IMR-90 (cell line): ENCODE data around the gene EML6. TPM values are rescaled to one million over a fixed set of nuclear protein-coding genes. Genes with fewer than 3 reads are reported as not detected.
A peak's percentile ranks its signal among the peaks of the same experiment; 100 is the strongest.

Source experiments
- ATAC-seq: fragments of 200-7000 bp; cut with Tn5 transposase; 2 replicates; pipeline ENCODE4 v1.9.1; 2020; ENCODE audit warnings: low read depth, mild to moderate bottlenecking, moderate library complexity
- BruUV-seq: library from RNA; stranded (reverse); fragments of 400-500 nt; replicated peaks from 2 replicates; lab custom pipeline; 2021; lab: Mats Ljungman, UMichigan
- CTCF ChIA-PET: fragments of 300-600 bp; formaldehyde crosslinking; extraction: SDS; loops from one replicate; lab custom pipeline; 2021; ENCODE audit warnings: antibody characterized with exemption; lab: Yijun Ruan, JAX
- POLR2A ChIA-PET: fragments of 300-600 bp; sonication (Branson Sonifier 250); formaldehyde crosslinking; loops from one replicate; lab custom pipeline; 2022; ENCODE audit warnings: antibody characterized with exemption; ENCODE audit not compliant: unreplicated experiment; lab: Charles Lee
- DNase-seq: peaks from one replicate; pipeline ENCODE4 v3.0.0; 2013
- H2AFZ ChIP-seq: replicated peaks from 2 replicates; pipeline ENCODE3; 2013; ENCODE audit warnings: low read length, mild to moderate bottlenecking; ENCODE audit not compliant: poor library complexity
- H2AK5ac ChIP-seq: 2 replicates; pipeline ENCODE4 v1.6.1; 2013; ENCODE audit warnings: low read depth, low read length, inconsistent platforms
- H2AK9ac ChIP-seq: replicated peaks from 2 replicates; pipeline ENCODE3; 2013; ENCODE audit warnings: mild to moderate bottlenecking, low read depth, low read length, moderate library complexity; ENCODE audit not compliant: poor library complexity
- H2BK120ac ChIP-seq: 2 replicates; pipeline ENCODE4 v1.6.1; 2013; ENCODE audit warnings: low read depth, low read length, inconsistent platforms
- H2BK15ac ChIP-seq: 3 replicates; pipeline ENCODE4 v1.6.1; 2013; ENCODE audit warnings: low read depth, low read length, inconsistent platforms
- H2BK20ac ChIP-seq: 2 replicates; pipeline ENCODE4 v1.6.1; 2013; ENCODE audit warnings: low read depth, mild to moderate bottlenecking, inconsistent platforms, low read length, moderate library complexity
- H2BK5ac ChIP-seq: 2 replicates; pipeline ENCODE4 v1.6.1; 2013; ENCODE audit warnings: mild to moderate bottlenecking, low read depth, low read length, inconsistent platforms; ENCODE audit not compliant: poor library complexity, severe bottlenecking
- H3K14ac ChIP-seq: replicated peaks from 2 replicates; pipeline ENCODE4 v1.6.1; 2013; ENCODE audit warnings: low read depth, low read length, inconsistent platforms
- H3K18ac ChIP-seq: 2 replicates; pipeline ENCODE4 v1.6.1; 2013; ENCODE audit warnings: low read depth, low read length, control low read depth
- H3K23ac ChIP-seq: 2 replicates; pipeline ENCODE4 v1.6.1; 2013; ENCODE audit warnings: low read depth, low read length, inconsistent platforms
- H3K27ac ChIP-seq: 2 replicates; pipeline ENCODE4 v1.5.1; 2013; ENCODE audit warnings: mild to moderate bottlenecking, control low read depth, low read length; ENCODE audit not compliant: insufficient read depth
- H3K27me3 ChIP-seq: 2 replicates; pipeline ENCODE4 v1.6.1; 2013; ENCODE audit warnings: low read length; ENCODE audit not compliant: control insufficient read depth, insufficient read depth
- H3K36me3 ChIP-seq: 2 replicates; pipeline ENCODE4 v1.6.1; 2013; ENCODE audit warnings: low read length, mixed read lengths; ENCODE audit not compliant: control insufficient read depth, insufficient read depth
- H3K4ac ChIP-seq: 2 replicates; pipeline ENCODE4 v1.6.1; 2013; ENCODE audit warnings: low read depth, low read length, inconsistent platforms
- H3K4me1 ChIP-seq: 2 replicates; pipeline ENCODE4 v1.6.1; 2013; ENCODE audit warnings: low read length, mixed read lengths; ENCODE audit not compliant: control insufficient read depth, insufficient read depth
- H3K4me2 ChIP-seq: 2 replicates; pipeline ENCODE4 v1.6.1; 2013; ENCODE audit warnings: low read depth, mild to moderate bottlenecking, control low read depth, low read length, moderate library complexity
- H3K4me3 ChIP-seq: 2 replicates; pipeline ENCODE4 v1.5.1; 2013; ENCODE audit warnings: low read depth, mild to moderate bottlenecking, control low read depth, low read length, moderate library complexity; ENCODE audit not compliant: insufficient read depth
- H3K56ac ChIP-seq: 2 replicates; pipeline ENCODE4 v1.6.1; 2013; ENCODE audit warnings: low read length, inconsistent platforms; ENCODE audit not compliant: insufficient read depth; ENCODE audit errors: extremely low read depth
- H3K79me1 ChIP-seq, 2 experiments: 2 replicates each; pipeline ENCODE4 v1.6.1; 2013; ENCODE audit warnings: low read length in 2 of 2, inconsistent platforms in 1 of 2, low read depth in 1 of 2
- H3K9ac ChIP-seq: 2 replicates; pipeline ENCODE4 v1.6.1; 2013; ENCODE audit warnings: low read depth, low read length, control low read depth
- H3K9me1 ChIP-seq: 2 replicates; pipeline ENCODE4 v1.6.1; 2013; ENCODE audit warnings: low read length, inconsistent platforms; ENCODE audit not compliant: insufficient read depth
- H3K9me3 ChIP-seq: 2 replicates; pipeline ENCODE4 v1.6.1; 2013; ENCODE audit warnings: low read length; ENCODE audit not compliant: control insufficient read depth, insufficient read depth
- H4K20me1 ChIP-seq: 2 replicates; pipeline ENCODE4 v1.6.1; 2013; ENCODE audit warnings: low read length, inconsistent platforms; ENCODE audit not compliant: insufficient read depth
- H4K5ac ChIP-seq: 2 replicates; pipeline ENCODE4 v1.6.1; 2013; ENCODE audit warnings: mild to moderate bottlenecking, low read depth, low read length, control low read depth
- H4K8ac ChIP-seq, 2 experiments: 2 replicates each; pipeline ENCODE4 v1.6.1; 2013; ENCODE audit warnings: low read depth in 2 of 2, low read length in 2 of 2, control low read depth in 1 of 2, inconsistent platforms in 1 of 2
- H4K91ac ChIP-seq: 2 replicates; pipeline ENCODE4 v1.6.1; 2013; ENCODE audit warnings: low read depth, low read length, inconsistent platforms; ENCODE audit not compliant: insufficient read depth
- BHLHE40 ChIP-seq: fragments of 150-350 bp; IDR thresholded peaks from 2 replicates; pipeline ENCODE4 v1.6.1; 2016; ENCODE audit warnings: mild to moderate bottlenecking, low read depth, low read length
- CEBPB ChIP-seq: IDR thresholded peaks from 2 replicates; pipeline ENCODE4 v1.6.1; 2012; ENCODE audit warnings: low read depth, low read length, improper control_type of control experiment
- CHD1 ChIP-seq: IDR thresholded peaks from 2 replicates; pipeline ENCODE4 v1.6.1; 2012; ENCODE audit warnings: low read depth, low read length, improper control_type of control experiment
- CTCF ChIP-seq: conservative IDR thresholded peaks from 2 replicates; pipeline ENCODE4 v1.5.1; 2012; ENCODE audit warnings: mild to moderate bottlenecking, low read depth, low read length, improper control_type of control experiment
- ELK1 ChIP-seq: fragments of 150-350 bp; IDR thresholded peaks from 2 replicates; pipeline ENCODE4 v1.6.1; 2016; ENCODE audit warnings: low read depth, mild to moderate bottlenecking, low read length, moderate library complexity, borderline replicate concordance
- FOS ChIP-seq: fragments of 150-350 bp; IDR thresholded peaks from 2 replicates; pipeline ENCODE4 v1.6.1; 2016; ENCODE audit warnings: low read depth, low read length
- MAFK ChIP-seq: IDR thresholded peaks from 2 replicates; pipeline ENCODE4 v1.6.1; 2012; ENCODE audit warnings: low read depth, low read length, improper control_type of control experiment
- MAZ ChIP-seq: IDR thresholded peaks from 2 replicates; pipeline ENCODE4 v1.6.1; 2012; ENCODE audit warnings: low read depth, mild to moderate bottlenecking, low read length, improper control_type of control experiment, moderate library complexity, borderline replicate concordance
- MXI1 ChIP-seq: IDR thresholded peaks from 2 replicates; pipeline ENCODE4 v1.6.1; 2012; ENCODE audit warnings: low read depth, mild to moderate bottlenecking, low read length, moderate library complexity, borderline replicate concordance
- NFE2L2 ChIP-seq: fragments of 150-350 bp; IDR thresholded peaks from 2 replicates; pipeline ENCODE4 v1.6.1; 2016; ENCODE audit warnings: low read depth, mild to moderate bottlenecking, low read length
- POLR2A ChIP-seq: IDR thresholded peaks from 2 replicates; pipeline ENCODE4 v1.6.1; 2012; ENCODE audit warnings: mild to moderate bottlenecking, low read depth, low read length
- RAD21 ChIP-seq: IDR thresholded peaks from 2 replicates; pipeline ENCODE4 v1.6.1; 2012; ENCODE audit warnings: low read length, improper control_type of control experiment
- RCOR1 ChIP-seq: IDR thresholded peaks from 2 replicates; pipeline ENCODE4 v1.6.1; 2012; ENCODE audit warnings: mild to moderate bottlenecking, low read length, improper control_type of control experiment; ENCODE audit not compliant: insufficient replicate concordance
- RFX5 ChIP-seq: IDR thresholded peaks from 2 replicates; pipeline ENCODE4 v1.8.0; 2012; ENCODE audit warnings: low read depth, mild to moderate bottlenecking, low read length, moderate library complexity
- SMC3 ChIP-seq: fragments of 150-350 bp; IDR thresholded peaks from 2 replicates; pipeline ENCODE4 v1.6.1; 2016; ENCODE audit warnings: low read depth, mild to moderate bottlenecking, antibody characterized with exemption, low read length, moderate library complexity
- USF2 ChIP-seq: fragments of 150-350 bp; IDR thresholded peaks from 2 replicates; pipeline ENCODE4 v1.6.1; 2017; ENCODE audit warnings: mild to moderate bottlenecking, antibody characterized with exemption, low read length, low read depth
- WGBS, 2 experiments: methylation state at CpG; one replicate each; pipeline versions ENCODE4 v1.1.5 to v1.1.7; 2013; ENCODE audit warnings: missing lambda C conversion rate in 2 of 2; ENCODE audit not compliant: insufficient read length in 1 of 2; ENCODE audit errors: extremely low coverage in 2 of 2; 5-methylcytosine and 5-hydroxymethylcytosine counted together
- dilution Hi-C: fragments of 300-500 bp; cut with HindIII; formaldehyde crosslinking; loops from one replicate; pipeline ENCODE4 v1.14.3; 2018; ENCODE audit warnings: low sequenced_read_pairs; ENCODE audit not compliant: unreplicated experiment
- in situ Hi-C: fragments of 300-500 bp; cut with MboI; formaldehyde crosslinking; loops from 3 replicates; pipeline ENCODE4 v1.14.3; 2019; ENCODE audit warnings: low sequenced_read_pairs, inconsistent platforms, mixed read lengths
- intact Hi-C: fragments of 100-400 bp; cut with micrococcal nuclease; formaldehyde crosslinking; loops from 2 replicates; pipeline ENCODE4 v1.10.0; 2022
- polyA plus RNA-seq, 3 experiments: library from polyadenylated mRNA; depleted of rRNA; stranded (reverse); fragments of >200 nt; gene quantifications; 2 replicates each; pipeline ENCODE4 v1.2.3, GENCODE V29; 2012; ENCODE audit warnings: low replicate concordance in 1 of 3
- total RNA-seq: library from RNA; depleted of rRNA; stranded (reverse); fragments of >200 nt; gene quantifications from 2 replicates; pipeline ENCODE4 v1.2.3, GENCODE V29; 2012

Gene EML6
- total and polyA plus RNA-seq, 2 of the 4 experiments (the other 2 are of a cell fraction), result 0.18 to 0.19 TPM

GRCh38 chr2:55000341-55000740 is 276.9 kb downstream of the EML6 start:
- Histone ChIP-seq H3K9me3 (no peaks in the 10 kb centered on the region), H4K5ac (no peak overlapping the region), H3K14ac (no peak overlapping the region), H3K9ac (no peak overlapping the region), H2AFZ (no peak overlapping the region), H2BK15ac (no peak overlapping the region), H2BK20ac (no peak overlapping the region), H3K9me1 (peaks cover 10% of the 10 kb centered on the region), H4K20me1 (peaks cover 98% of the 10 kb centered on the region), H4K91ac (no peak overlapping the region), H3K4me2 (peak overlapping the region; percentile 10; the same call in 1 of the 2 replicates), H2BK5ac (peak overlapping the region; percentile 67), H3K56ac (no peak overlapping the region), H3K4me3 (no peak overlapping the region), H3K36me3 (peaks cover 2% of the 10 kb centered on the region; the same call in 1 of the 2 replicates), H3K18ac (no peak overlapping the region), H3K4ac (no peak overlapping the region), H2BK120ac (no peak overlapping the region), H3K23ac (no peak overlapping the region), H2AK9ac (no peak overlapping the region), H2AK5ac (no peak overlapping the region), H3K4me1 (peaks cover 17% of the 10 kb centered on the region), H4K8ac (no peak overlapping the region), H3K27ac (no peak overlapping the region), H3K27me3 (no peaks in the 10 kb centered on the region), H3K79me1 (peaks cover 0 to 30% of the 10 kb centered on the region in 2 experiments; a peak in 2 of 4 replicates)
- in situ Hi-C loops, result no loop called here
- no peak for DNase-seq
- ATAC-seq, result no peak
- ChIA-PET CTCF (interaction anchor here (0.5 to 1.2 kb wide), 3 partner anchors 11 to 1133 kb away, joined by 3 to 4 read pairs (median 3); no protein-coding TSS in a partner anchor), POLR2A (no interaction called here)
- dilution Hi-C loops, result loop anchor here (25.0 kb wide), 1 partner anchor 162 kb away; no protein-coding TSS in a partner anchor
- no TSS peak for BruUV-seq
- intact Hi-C loops, result no loop called here
- WGBS, 2 experiments, result 73% methylated on average over 3 of the region's 4 CpGs; no CpG with 5 or more reads in 1 of the 2 experiments
- TF ChIP-seq ELK1, result no peak
- no peak for TF ChIP-seq RCOR1
- no peak for TF ChIP-seq MXI1
- no peak for TF ChIP-seq USF2
- TF ChIP-seq CTCF, result no peak
- TF ChIP-seq CEBPB, result no peak
- no peak for TF ChIP-seq NFE2L2
- no peak for TF ChIP-seq POLR2A
- no peak for TF ChIP-seq CHD1
- no peak for TF ChIP-seq MAZ
- TF ChIP-seq BHLHE40, result no peak
- no peak for TF ChIP-seq MAFK
- no peak for TF ChIP-seq RFX5
- TF ChIP-seq FOS, result no peak
- no peak for TF ChIP-seq SMC3
- TF ChIP-seq RAD21, result no peak
